OCI-LY7 (cell line): ENCODE data around the gene KATNBL1. TPM values are rescaled to one million over a fixed set of nuclear protein-coding genes. Genes with fewer than 3 reads are reported as not detected.

Source experiments
- BruUV-seq: library from RNA; stranded (reverse); fragments of 400-500 nt; replicated peaks from 2 replicates; lab custom pipeline; 2021; lab: Mats Ljungman, UMichigan
- CTCF ChIA-PET: fragments of 300-600 bp; sonication (Branson Sonifier 250); formaldehyde crosslinking; loops from one replicate; lab custom pipeline; 2022; ENCODE audit warnings: antibody characterized with exemption; ENCODE audit not compliant: unreplicated experiment; lab: Charles Lee
- POLR2A ChIA-PET: fragments of 300-600 bp; sonication (Branson Sonifier 250); formaldehyde crosslinking; loops from one replicate; lab custom pipeline; 2022; ENCODE audit warnings: antibody characterized with exemption; lab: Charles Lee
- DNase-seq: peaks from one replicate; pipeline ENCODE4 v3.0.0-alpha.2; 2015; ENCODE audit warnings: low spot score
- H2AFZ ChIP-seq: fragments of 200-600 bp; sonication (generic), shearing (Covaris generic); 2 replicates; pipeline ENCODE4 v1.6.1; 2014; ENCODE audit warnings: mild to moderate bottlenecking, antibody characterized with exemption, low read length, moderate library complexity
- H3K27ac ChIP-seq: fragments of 200-600 bp; sonication (generic); 2 replicates; pipeline ENCODE4 v1.5.1; 2014; ENCODE audit warnings: mixed run types, low read depth, mild to moderate bottlenecking, moderate library complexity, low read length, inconsistent platforms; ENCODE audit not compliant: poor library complexity, severe bottlenecking
- H3K36me3 ChIP-seq: fragments of 200-600 bp; sonication (generic); 2 replicates; pipeline ENCODE4 v1.6.1; 2014; ENCODE audit warnings: mild to moderate bottlenecking, antibody characterized with exemption, low read length, moderate library complexity, mixed read lengths; ENCODE audit not compliant: insufficient read depth
- H3K4me1 ChIP-seq: fragments of 200-600 bp; sonication (generic); 2 replicates; pipeline ENCODE4 v1.5.1; 2014; ENCODE audit warnings: mild to moderate bottlenecking, low read length; ENCODE audit not compliant: insufficient read depth, poor library complexity, severe bottlenecking
- H3K4me2 ChIP-seq: fragments of 200-600 bp; sonication (generic); 2 replicates; pipeline ENCODE4 v1.6.1; 2014; ENCODE audit warnings: mild to moderate bottlenecking, low read length
- H3K4me3 ChIP-seq: fragments of 200-600 bp; sonication (generic); 2 replicates; pipeline ENCODE4 v1.5.1; 2014; ENCODE audit warnings: mild to moderate bottlenecking, low read depth, low read length; ENCODE audit not compliant: poor library complexity, severe bottlenecking
- H3K79me2 ChIP-seq: fragments of 200-600 bp; sonication (generic); 2 replicates; pipeline ENCODE4 v1.6.1; 2016; ENCODE audit warnings: low read depth, mild to moderate bottlenecking, low read length, moderate library complexity, mixed read lengths; ENCODE audit not compliant: insufficient read depth
- H3K9me2 ChIP-seq: fragments of 200-600 bp; sonication (generic); 2 replicates; pipeline ENCODE4 v1.6.1; 2016; ENCODE audit warnings: mild to moderate bottlenecking, low read length, mixed read lengths; ENCODE audit not compliant: insufficient read depth
- H3K9me3 ChIP-seq: fragments of 200-600 bp; sonication (generic); 2 replicates; pipeline ENCODE4 v1.6.1; 2014; ENCODE audit warnings: mild to moderate bottlenecking, mixed run types, low read length, mixed read lengths
- H4K20me1 ChIP-seq: fragments of 200-600 bp; sonication (generic); 2 replicates; pipeline ENCODE4 v1.6.1; 2014; ENCODE audit warnings: mild to moderate bottlenecking, antibody characterized with exemption, low read length, moderate library complexity, mixed read lengths; ENCODE audit not compliant: insufficient read depth
- EZH2phosphoT487 ChIP-seq: fragments of 200-600 bp; sonication (generic); IDR thresholded peaks from 2 replicates; pipeline ENCODE4 v1.6.1; 2018; ENCODE audit warnings: low read depth, borderline replicate concordance, mild to moderate bottlenecking, mixed run types, antibody characterized with exemption, low read length, moderate library complexity, mixed read lengths
- intact Hi-C: fragments of 100-400 bp; cut with micrococcal nuclease; formaldehyde crosslinking; loops from one replicate; pipeline ENCODE4 v1.10.0; 2022; ENCODE audit not compliant: unreplicated experiment
- total RNA-seq, 2 experiments: library from RNA; depleted of rRNA in 1 of 2; stranded (reverse); fragments of >200 nt in 1 of 2; shearing (Covaris generic) in 1 of 2; gene quantifications; 2 replicates each; pipeline ENCODE4 v1.2.3, GENCODE V29; 2014 to 2022
- TF ChIP-seq, protein P1 (sequence below): fragments of 200-600 bp; sonication (generic); conservative IDR thresholded peaks from 2 replicates; pipeline ENCODE4 v1.5.1; 2014; ENCODE audit warnings: mild to moderate bottlenecking, antibody characterized with exemption, low read length, moderate library complexity, mixed read lengths

Gene KATNBL1
- total RNA-seq, 2 experiments from 2014 or later = 44.8 to 64.6 TPM

DNA sequence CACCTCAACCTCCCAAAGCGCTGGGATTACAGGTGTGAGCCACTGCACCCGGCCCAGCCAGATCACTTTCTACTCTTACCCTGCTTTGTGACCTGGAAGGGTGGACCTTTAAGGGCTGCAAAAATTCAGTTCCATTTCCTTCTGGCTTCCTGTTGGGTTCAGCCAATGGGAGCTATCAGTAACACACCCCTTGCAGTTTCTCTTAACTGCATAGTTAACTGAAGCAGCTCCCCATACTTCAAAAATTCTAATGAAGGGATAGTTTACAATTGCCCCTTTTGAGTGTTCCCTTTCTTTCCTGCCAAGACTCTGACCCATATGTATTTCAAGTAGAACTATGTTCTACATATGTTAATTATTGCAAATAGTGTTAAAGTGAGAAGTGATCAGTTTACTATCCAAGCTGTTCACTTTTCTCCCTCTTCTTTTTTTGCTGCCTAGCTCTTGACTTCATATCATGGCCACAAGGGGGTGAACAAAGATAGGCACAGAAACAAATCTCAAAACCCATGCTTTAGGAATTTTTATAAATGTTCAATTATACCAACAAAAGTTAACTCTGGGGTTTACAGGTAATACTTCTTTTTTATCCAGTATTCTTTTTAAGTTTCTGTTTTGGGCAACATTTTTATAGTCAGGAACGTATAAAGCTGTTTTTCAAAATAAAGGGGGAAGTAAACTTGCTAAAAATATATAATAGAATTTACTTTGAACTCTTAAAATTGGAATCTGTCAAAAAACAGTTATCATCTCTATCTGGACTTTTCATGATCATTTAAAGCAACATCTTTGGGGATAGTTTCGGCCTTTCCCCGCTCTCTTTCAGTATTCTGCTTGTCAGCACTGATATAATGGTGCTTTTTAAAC, 99.9 kb downstream of the KATNBL1 start:
- Histone ChIP-seq H2AFZ (peak overlapping the region; percentile 41; the same call in 1 of the 2 replicates), H3K4me2 (no peak overlapping the region), H3K79me2 (no peaks in the 10 kb centered on the region), H4K20me1 (no peaks in the 10 kb centered on the region), H3K9me2 (no peaks in the 10 kb centered on the region), H3K9me3 (no peaks in the 10 kb centered on the region), H3K27ac (no peak overlapping the region), H3K4me3 (no peak overlapping the region), H3K4me1 (no peaks in the 10 kb centered on the region), H3K36me3 (no peaks in the 10 kb centered on the region; the same call in 1 of the 2 replicates)
- intact Hi-C loops = loop anchor here (1.0 kb wide), 2 partner anchors 100 to 473 kb away; partner anchors contain the start of genes GOLGA8B and KATNBL1
- ChIA-PET POLR2A (interaction anchor here (0.7 to 1.6 kb wide), 7 partner anchors 10 to 1206 kb away, joined by 3 to 11 read pairs (median 4); partner anchors contain the start of gene KATNBL1), CTCF (interaction anchor here (1.0 to 1.5 kb wide), 3 partner anchors 98 to 478 kb away, joined by 3 to 4 read pairs (median 3); partner anchors contain the start of gene KATNBL1)
- DNase-seq = peak; percentile 49
- no TSS peak for BruUV-seq
- TF ChIP-seq EZH2phosphoT487 = no peak
- TF ChIP-seq, protein P1, sequence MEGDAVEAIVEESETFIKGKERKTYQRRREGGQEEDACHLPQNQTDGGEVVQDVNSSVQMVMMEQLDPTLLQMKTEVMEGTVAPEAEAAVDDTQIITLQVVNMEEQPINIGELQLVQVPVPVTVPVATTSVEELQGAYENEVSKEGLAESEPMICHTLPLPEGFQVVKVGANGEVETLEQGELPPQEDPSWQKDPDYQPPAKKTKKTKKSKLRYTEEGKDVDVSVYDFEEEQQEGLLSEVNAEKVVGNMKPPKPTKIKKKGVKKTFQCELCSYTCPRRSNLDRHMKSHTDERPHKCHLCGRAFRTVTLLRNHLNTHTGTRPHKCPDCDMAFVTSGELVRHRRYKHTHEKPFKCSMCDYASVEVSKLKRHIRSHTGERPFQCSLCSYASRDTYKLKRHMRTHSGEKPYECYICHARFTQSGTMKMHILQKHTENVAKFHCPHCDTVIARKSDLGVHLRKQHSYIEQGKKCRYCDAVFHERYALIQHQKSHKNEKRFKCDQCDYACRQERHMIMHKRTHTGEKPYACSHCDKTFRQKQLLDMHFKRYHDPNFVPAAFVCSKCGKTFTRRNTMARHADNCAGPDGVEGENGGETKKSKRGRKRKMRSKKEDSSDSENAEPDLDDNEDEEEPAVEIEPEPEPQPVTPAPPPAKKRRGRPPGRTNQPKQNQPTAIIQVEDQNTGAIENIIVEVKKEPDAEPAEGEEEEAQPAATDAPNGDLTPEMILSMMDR = peak; percentile 92

DNA sequence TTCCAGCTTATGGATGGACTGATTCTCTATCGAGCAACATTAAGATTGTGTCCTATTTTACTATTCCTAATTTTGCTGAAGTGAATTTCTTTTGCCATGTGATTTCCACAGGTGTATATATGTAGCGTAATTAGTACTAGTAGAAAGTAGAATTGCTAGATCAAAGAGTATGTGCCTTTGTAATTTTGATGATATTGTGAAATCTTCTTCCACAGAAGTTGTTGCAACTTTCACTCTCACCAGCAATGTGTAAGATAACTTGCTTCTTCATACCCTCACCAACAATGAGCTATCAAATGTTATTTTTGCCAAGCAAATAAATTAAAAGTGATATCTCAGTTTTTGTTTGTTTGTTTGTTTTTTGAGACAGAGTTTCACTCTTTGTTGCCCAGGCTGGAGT, 102.6 kb downstream of the KATNBL1 start:
- Histone ChIP-seq H3K79me2 (peaks cover 7% of the 10 kb centered on the region), H3K27ac (no peak overlapping the region), H4K20me1 (no peaks in the 10 kb centered on the region), H3K9me3 (peaks cover 17% of the 10 kb centered on the region; the same call in 1 of the 2 replicates), H3K9me2 (no peaks in the 10 kb centered on the region), H2AFZ (no peak overlapping the region), H3K36me3 (peaks cover 6% of the 10 kb centered on the region; the same call in 1 of the 2 replicates), H3K4me3 (no peak overlapping the region), H3K4me1 (peaks cover 6% of the 10 kb centered on the region), H3K4me2 (no peak overlapping the region)
- intact Hi-C loops = no loop called here
- CTCF ChIA-PET = no interaction called here
- DNase-seq = no peak
- BruUV-seq = no TSS peak
- POLR2A ChIA-PET = no interaction called here
- TF ChIP-seq, protein P1 = no peak
- no peak for TF ChIP-seq EZH2phosphoT487
